NCI-H2196 treated with DMSO at 0.1 percent for 48 hours (cell line): ENCODE results near the gene PIP5KL1.
A peak's percentile ranks its signal among the peaks of the same experiment; 100 is the strongest.
"Not testable (repeated sequence)": the region's sequence is repeated elsewhere in the genome, so short reads cannot be mapped to it uniquely, and the experiment has no call there.

Experiments
- DNase-seq: peaks from one replicate; lab custom pipeline; 2025; ENCODE audit not compliant: unreplicated experiment; lab: John Stamatoyannopoulos, UW

PIP5KL1 gene

GRCh38 chr9:127896395-127897192 is 34.0 kb downstream of the PIP5KL1 start:
- no peak for DNase-seq

GRCh38 chr9:127895811-127896210 is 34.8 kb downstream of the PIP5KL1 start:
- DNase-seq, result no peak

DNA sequence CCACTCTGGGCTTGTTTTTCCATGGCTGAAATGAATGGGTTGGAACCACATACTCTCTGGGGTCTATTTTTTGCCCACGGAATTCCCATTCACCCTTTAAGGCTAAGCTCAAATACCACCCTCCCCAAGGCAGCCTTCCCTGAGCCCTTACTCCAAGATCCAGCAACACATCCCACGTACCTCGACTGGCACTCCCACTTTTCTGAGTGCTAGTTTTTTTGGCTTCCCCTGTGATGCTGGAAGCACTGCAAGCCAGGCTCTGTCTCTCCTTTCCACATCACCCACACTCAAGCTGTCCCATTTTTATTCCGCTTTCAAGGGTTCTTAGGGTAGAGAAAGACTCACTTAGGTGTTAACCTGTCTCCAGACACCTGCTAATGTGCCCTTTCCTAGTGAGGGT is 37.2 kb downstream of the PIP5KL1 start:
- no peak for DNase-seq

DNA sequence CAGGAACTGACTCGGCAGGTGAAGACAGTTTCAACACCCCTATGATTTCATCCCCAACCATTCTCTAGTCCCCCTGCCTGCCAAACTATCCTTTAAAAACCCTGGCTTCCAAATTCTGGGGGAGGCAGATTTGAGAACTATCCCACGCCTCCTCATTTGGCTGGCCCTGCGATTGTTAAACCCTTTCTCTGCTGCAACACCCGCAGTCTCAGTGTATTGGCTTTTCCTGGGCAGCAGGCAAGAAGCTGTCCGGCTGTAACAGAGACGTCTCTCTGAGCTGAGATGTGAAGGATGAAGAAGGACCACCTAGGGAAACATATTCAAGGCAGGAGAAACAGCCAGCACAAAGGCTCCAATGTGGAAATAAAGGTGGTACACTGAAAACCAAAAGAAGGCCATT is 37.7 kb downstream of the PIP5KL1 start:
- no peak for DNase-seq

DNA sequence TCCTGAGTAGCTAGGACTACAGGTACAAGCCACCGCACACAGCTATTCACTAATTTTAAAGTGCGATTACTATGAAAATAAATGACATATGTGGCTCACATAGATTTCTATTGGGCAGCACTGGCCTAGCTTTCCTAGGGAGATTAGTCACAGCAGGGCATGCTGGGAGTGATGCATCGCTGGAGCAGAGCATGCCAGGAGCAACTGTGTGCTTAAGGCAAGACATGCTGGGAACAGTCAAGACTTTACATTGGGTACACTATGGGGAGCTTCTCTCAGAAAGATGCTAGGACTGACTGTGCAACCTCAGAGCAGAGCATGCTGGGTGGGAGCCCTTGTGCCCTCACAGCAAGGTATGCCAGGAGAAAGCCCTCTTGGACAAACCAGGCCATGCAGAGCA is 40.5 kb downstream of the PIP5KL1 start:
- no peak for DNase-seq

DNA sequence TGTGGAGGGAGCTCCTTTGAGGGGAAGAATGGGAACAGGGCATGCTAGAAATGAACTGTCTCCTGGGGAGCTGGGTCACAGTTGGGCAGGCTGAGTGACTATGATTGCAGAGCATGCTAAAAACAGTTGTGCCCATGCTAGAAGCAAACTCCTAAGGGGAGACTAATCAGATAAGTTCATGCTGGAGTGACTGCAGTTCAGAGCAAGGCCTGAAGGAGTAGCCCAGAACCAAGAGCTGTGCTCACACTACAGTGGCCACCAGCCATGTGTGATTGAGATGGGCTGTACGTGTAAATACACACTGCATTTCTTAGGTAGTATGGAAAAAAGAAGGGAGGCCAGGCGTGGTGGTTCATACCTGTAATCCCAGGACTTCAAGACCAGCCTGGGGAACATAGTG is 42.8 kb downstream of the PIP5KL1 start:
- no peak for DNase-seq

DNA sequence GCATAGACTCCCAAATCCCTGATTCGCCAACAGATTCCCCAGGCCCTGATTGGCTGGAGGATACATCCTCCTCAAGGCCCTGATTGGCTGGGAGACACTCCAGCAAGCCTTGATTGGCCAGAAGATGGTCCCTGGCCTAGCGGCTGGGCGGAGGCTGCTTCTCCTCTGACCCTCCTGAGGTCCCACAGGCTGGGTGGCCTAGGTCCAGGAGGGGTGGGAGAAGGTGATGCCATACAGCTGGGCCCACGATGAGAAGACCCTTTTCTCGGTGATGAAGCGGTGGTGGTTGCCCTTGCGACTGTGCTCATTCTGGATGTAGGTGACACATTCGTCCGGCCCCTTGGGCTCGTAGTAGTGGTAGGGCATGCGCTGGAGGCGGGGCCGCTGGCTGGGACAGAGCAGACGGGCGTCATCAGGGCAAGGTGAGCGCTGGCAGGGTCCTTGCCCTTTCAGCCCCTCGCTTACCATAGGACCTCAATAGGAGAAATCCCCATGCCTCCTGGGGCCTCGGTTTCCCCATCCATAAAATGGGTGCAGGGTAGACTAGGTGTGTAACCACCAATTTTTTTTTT is 44.1 kb downstream of the PIP5KL1 start:
- no peak for DNase-seq

GRCh38 chr9:127885508-127886281 is 44.9 kb downstream of the PIP5KL1 start:
- no peak for DNase-seq

- no peak for DNase-seq
These were observed 45.5 kb downstream of the PIP5KL1 start for GRCh38 chr9:127884976-127885490.

- DNase-seq, result peak; percentile 53
These were observed 46.1 kb downstream of the PIP5KL1 start for GRCh38 chr9:127884427-127884911.

GRCh38 chr9:127883959-127884358 is 46.6 kb downstream of the PIP5KL1 start:
- DNase-seq, result no peak

DNA sequence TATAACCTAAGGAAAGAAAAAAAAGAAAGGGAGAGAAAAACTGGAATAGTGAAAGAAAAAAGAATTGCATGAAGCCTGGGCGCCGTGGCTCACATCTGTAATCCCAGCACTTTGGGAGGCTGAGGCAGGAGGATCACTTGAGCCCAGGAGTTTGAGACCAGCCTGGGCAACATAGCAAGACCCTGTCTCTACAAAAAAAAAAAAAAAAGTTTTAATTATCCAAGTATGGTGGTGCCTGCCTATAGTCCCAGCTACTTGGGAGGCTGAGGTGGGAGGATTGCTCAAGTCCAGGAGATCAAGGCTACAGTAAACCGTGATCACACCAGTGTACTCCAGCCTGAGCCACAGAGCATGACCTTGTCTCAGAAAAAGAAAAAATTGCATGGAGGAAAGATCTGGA is 48.9 kb downstream of the PIP5KL1 start:
- not testable (repeated sequence) for DNase-seq

- DNase-seq, result no peak
These were observed 50.4 kb downstream of the PIP5KL1 start for GRCh38 chr9:127880143-127880542.

GRCh38 chr9:127878652-127879390 is 51.8 kb downstream of the PIP5KL1 start:
- DNase-seq, result no peak

- no peak for DNase-seq
These were observed 52.5 kb downstream of the PIP5KL1 start for GRCh38 chr9:127878001-127878651.

- peak; percentile 21 for DNase-seq
These were observed 53.0 kb downstream of the PIP5KL1 start, which contains the start of gene AK1 for GRCh38 chr9:127877566-127877998. Gene AK1, minus strand, starts transcription at chr9:127877675. Its CDS starts 3,058 bp downstream, at chr9:127874617.

DNA sequence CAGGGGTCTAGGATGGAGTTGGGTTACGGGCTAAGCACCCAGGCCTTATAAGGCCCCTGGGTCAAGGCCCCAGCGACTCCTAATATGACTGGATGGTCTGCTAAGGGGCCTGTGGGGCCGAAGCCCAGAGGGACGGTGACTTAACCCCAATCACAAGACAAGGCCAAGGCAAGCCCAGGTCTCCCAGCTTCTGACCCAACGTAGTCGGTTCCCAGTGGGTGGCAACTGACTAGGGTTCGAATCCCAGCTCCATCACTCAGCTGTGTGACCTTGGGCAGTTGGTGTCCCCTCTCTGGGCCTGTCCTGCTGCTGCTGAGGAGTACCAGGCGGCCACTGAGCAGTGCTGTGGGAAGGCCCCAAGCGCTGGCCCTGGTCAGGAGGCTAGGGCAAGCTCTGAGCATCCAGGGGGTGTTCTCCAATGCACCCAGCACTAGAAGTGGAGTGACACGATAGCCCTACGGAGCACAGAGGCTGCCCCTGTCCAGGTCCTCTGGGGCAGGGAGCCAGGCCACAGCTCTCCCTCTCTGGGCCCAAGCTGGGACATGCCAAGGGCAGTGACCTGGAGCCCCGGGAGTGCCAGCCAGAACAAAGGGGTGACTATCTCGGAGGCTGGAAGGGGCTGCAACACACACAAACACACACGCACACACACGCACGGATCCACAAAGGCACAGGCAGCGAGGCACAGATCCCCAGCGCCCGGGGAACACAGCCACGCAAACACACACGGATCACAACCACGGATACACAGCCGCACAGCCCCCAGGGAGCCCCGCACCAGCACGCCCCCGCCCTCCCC is 53.6 kb downstream of the PIP5KL1 start:
- no peak for DNase-seq

GRCh38 chr9:127876026-127876763 is 54.4 kb downstream of the PIP5KL1 start:
- no peak for DNase-seq
